Activated effector memory CD4-positive, alpha-beta T cell treated with Interleukin-2 at 50 U/mL for 16 hours (primary cell): ENCODE results near the gene TTC5.
"Not testable (repeated sequence)": the region's sequence is repeated elsewhere in the genome, so short reads cannot be mapped to it uniquely, and the experiment has no call there.

Source experiments
- DNase-seq: peaks from one replicate; pipeline ENCODE4 v3.0.0-alpha.2; 2020

The TTC5 gene

GRCh38 chr14:20302042-20302755, 3.6 kb downstream of the TTC5 start:
- no peak for DNase-seq

GRCh38 chr14:20295067-20295466, 10.7 kb downstream of the TTC5 start:
- no peak for DNase-seq

DNA sequence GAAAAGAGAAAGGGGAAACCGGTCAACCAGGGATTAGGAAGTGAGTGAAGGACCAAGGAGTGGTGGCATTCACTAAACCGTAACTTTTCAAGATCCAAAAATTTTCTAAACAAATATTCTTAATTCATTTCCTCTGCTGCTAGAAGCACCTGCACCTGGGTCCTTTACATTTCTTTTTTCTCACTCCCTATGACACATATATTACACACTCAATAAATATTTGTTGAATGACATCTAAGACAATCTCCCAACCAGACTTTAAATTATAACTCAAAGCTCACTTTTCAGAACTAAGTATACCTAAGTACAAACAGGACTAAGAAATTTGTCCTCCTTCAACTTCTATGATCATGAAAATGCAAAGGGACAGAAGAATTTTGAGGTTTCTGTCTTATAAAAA, 11.1 kb downstream of the TTC5 start:
- no peak for DNase-seq

- not testable (repeated sequence) for DNase-seq
Measured at GRCh38 chr14:20281998-20282397, 23.8 kb downstream of the TTC5 start.

DNA sequence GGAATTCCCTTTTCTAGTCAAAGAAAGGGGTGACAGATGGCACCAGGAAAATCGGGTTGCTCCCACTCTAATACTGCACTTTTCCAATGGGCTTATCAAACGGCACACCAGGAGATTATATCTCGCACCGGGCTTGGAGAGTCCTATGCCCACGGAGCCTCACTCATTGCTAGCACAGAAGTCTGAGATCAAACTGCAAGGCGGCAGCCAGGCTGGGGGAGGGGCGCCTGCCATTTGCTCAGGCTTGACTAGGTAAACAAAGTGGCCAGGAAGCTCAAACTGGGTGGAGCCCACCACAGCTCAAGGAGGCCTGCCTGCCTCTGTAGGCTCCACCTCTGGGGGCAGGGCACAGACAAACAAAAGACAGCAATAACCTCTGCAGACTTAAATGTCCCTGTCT, 25.5 kb downstream of the TTC5 start:
- peak; percentile 11 for DNase-seq

GRCh38 chr14:20278414-20278813, 27.3 kb downstream of the TTC5 start:
- no peak for DNase-seq

DNA sequence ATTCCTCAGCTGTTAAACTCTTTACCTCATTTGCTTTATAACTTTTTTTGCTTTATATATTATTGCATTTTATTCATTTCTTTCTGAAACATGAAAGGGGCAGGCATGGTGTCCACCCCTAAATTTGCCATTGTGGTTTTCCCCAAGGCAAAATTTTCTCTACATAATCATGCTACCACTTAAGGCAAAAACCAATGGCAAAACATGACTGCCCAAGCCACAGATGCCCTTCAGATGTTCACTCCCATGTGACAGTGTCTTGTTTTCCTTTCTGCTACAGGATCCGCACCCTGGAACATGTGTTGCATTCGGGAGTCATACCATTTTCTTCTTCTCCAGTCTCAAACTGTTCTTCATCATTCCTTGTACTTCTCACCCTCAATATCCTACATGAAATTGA, 28.3 kb downstream of the TTC5 start:
- no peak for DNase-seq

GRCh38 chr14:20274062-20274461, 31.7 kb downstream of the TTC5 start:
- DNase-seq = no peak

DNA sequence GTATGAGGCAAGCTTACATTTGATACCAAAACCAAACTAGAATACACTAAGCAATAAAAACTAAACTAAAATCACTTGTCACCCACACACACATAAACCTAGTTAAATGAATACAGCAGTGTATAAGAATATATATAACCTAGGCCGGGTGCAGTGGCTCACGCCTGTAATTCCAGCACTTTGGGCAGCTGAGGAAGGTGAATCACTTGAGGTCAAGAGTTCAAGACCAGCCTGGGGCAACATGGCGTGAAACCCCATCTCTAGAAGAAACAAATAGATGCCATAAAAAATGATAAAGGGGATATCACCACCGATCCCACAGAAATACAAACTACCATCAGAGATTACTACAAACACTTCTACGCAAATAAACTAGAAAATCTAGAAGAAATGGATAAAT, 41.4 kb downstream of the TTC5 start:
- DNase-seq = not testable (repeated sequence)

DNA sequence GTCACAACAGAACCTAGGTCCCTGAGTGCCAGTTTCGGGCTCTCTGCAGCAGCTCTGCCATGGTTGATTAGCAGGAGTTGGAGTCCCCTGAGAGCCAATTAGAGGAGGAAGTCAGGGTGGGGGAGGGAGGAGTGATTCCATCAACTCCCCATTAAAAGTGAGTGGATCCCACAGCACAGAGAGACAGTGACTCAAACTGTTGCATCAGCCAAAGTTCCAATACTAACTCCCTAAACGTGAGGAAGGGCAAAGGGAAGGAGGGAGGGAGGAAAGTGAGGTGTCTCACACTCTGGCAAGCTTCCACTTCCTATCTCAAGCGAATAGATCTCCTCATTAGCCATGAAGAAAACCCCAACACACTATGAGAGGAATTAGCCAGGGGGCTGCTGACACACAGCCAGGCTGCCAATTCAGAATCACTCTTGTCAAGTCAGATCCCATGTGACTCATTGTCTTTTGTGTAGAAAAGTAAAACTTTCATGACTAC, 43.1 kb downstream of the TTC5 start:
- no peak for DNase-seq

- DNase-seq = no peak
Measured at GRCh38 chr14:20247646-20248246, 58.0 kb downstream of the TTC5 start.
